MCF 10A (cell line): ENCODE data around the gene STRBP. TPM values are rescaled to one million over a fixed set of nuclear protein-coding genes. Genes with fewer than 3 reads are reported as not detected.

Experiments used
- BruUV-seq: library from RNA; stranded (reverse); fragments of 400-500 nt; replicated peaks from 2 replicates; lab custom pipeline; 2021; lab: Mats Ljungman, UMichigan
- CTCF ChIA-PET: fragments of 300-600 bp; sonication (Branson Sonifier 250); formaldehyde crosslinking; extraction: SDS; loops from one replicate; lab custom pipeline; 2021; ENCODE audit warnings: antibody characterized with exemption, inconsistent platforms; lab: Yijun Ruan, JAX
- POLR2A ChIA-PET: fragments of 300-600, 350-650 bp; sonication (Branson Sonifier 250); formaldehyde crosslinking; extraction: SDS; loops from one replicate; lab custom pipeline; 2020; ENCODE audit warnings: antibody characterized with exemption, inconsistent platforms; lab: Yijun Ruan, JAX
- DNase-seq: peaks from one replicate; pipeline ENCODE4 v3.0.0-alpha.2; 2018; ENCODE audit not compliant: unreplicated experiment
- H3K27ac Mint-ChIP-seq: one replicate; pipeline ENCODE4 v1.8.0; 2022; ENCODE audit warnings: mild to moderate bottlenecking, low read depth, mixed read lengths; ENCODE audit not compliant: unreplicated experiment
- H3K27me3 Mint-ChIP-seq: one replicate; pipeline ENCODE4 v1.8.0; 2022; ENCODE audit warnings: mixed read lengths; ENCODE audit not compliant: insufficient read depth, unreplicated experiment
- H3K36me3 Mint-ChIP-seq: one replicate; pipeline ENCODE4 v1.8.0; 2022; ENCODE audit warnings: mild to moderate bottlenecking, moderate library complexity, mixed read lengths; ENCODE audit not compliant: insufficient read depth, unreplicated experiment
- H3K4me1 Mint-ChIP-seq: one replicate; pipeline ENCODE4 v1.8.0; 2022; ENCODE audit warnings: mixed read lengths; ENCODE audit not compliant: insufficient read depth, unreplicated experiment
- H3K4me3 Mint-ChIP-seq: one replicate; pipeline ENCODE4 v1.8.0; 2022; ENCODE audit warnings: mild to moderate bottlenecking, moderate library complexity, mixed read lengths; ENCODE audit not compliant: unreplicated experiment
- H3K9me3 Mint-ChIP-seq: one replicate; pipeline ENCODE4 v1.8.0; 2022; ENCODE audit warnings: mixed read lengths; ENCODE audit not compliant: unreplicated experiment
- intact Hi-C: fragments of 100-400 bp; cut with micrococcal nuclease; formaldehyde crosslinking; loops from 2 replicates; pipeline ENCODE4 v1.14.1; 2022
- total RNA-seq: library from RNA; stranded (reverse); gene quantifications from 2 replicates; pipeline ENCODE4 v1.2.3, GENCODE V29; 2022
- TF ChIP-seq, protein P1 (sequence below): fragments of 200-600 bp; IDR thresholded peaks from one replicate; pipeline ENCODE4 v1.8.0; 2022; ENCODE audit warnings: antibody characterized with exemption, mild to moderate bottlenecking; ENCODE audit not compliant: unreplicated experiment

Gene STRBP
- total RNA-seq, 1 experiment from 2014 or later = 9.4 TPM

GRCh38 chr9:123225995-123226394 is 42.4 kb downstream of the STRBP start:
- Mint-ChIP-seq H3K4me3 (no peak overlapping the region), H3K4me1 (peaks cover 21% of the 10 kb centered on the region), H3K36me3 (no peaks in the 10 kb centered on the region), H3K27ac (no peak overlapping the region), H3K27me3 (no peaks in the 10 kb centered on the region), H3K9me3 (no peaks in the 10 kb centered on the region)
- DNase-seq = peak; percentile 19
- TF ChIP-seq, protein P1, sequence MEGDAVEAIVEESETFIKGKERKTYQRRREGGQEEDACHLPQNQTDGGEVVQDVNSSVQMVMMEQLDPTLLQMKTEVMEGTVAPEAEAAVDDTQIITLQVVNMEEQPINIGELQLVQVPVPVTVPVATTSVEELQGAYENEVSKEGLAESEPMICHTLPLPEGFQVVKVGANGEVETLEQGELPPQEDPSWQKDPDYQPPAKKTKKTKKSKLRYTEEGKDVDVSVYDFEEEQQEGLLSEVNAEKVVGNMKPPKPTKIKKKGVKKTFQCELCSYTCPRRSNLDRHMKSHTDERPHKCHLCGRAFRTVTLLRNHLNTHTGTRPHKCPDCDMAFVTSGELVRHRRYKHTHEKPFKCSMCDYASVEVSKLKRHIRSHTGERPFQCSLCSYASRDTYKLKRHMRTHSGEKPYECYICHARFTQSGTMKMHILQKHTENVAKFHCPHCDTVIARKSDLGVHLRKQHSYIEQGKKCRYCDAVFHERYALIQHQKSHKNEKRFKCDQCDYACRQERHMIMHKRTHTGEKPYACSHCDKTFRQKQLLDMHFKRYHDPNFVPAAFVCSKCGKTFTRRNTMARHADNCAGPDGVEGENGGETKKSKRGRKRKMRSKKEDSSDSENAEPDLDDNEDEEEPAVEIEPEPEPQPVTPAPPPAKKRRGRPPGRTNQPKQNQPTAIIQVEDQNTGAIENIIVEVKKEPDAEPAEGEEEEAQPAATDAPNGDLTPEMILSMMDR = no peak
- ChIA-PET POLR2A (interaction anchor here (0.6 to 1.3 kb wide), 2 partner anchors 13 to 43 kb away, joined by 3 to 5 read pairs; no protein-coding TSS in a partner anchor), CTCF (interaction anchor here (0.6 to 1.4 kb wide), 8 partner anchors 9 to 234 kb away, joined by 3 to 6 read pairs (median 3); no protein-coding TSS in a partner anchor)
- no TSS peak for BruUV-seq
- intact Hi-C loops = loop anchor here (1.0 to 2.0 kb wide), 2 partner anchors 123 to 145 kb away; no protein-coding TSS in a partner anchor

DNA sequence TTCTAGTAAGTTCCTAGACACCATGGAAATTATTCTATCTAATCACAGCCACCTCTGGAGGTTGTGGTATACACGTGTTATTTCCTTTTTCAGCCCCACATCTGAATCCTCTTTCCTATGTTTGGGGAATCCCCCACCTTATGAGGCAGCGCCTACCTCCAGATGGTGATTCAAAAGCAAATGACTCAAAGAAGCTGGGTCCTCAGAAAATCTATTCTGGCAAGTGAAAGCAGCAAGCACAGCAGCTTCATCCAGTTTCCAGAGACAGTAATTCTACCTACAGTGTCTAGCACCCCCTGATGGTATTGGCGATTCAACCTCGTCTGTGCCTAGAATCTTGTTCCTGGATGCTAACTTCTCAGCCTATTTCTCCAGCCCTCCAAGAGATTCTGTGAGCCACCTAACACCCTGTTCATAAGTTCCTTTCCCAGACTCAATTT is 43.0 kb downstream of the STRBP start:
- H3K9me3 Mint-ChIP-seq = no peaks in the 10 kb centered on the region
- no peak overlapping the region for H3K27ac Mint-ChIP-seq
- peaks cover 21% of the 10 kb centered on the region for H3K4me1 Mint-ChIP-seq
- TF ChIP-seq, protein P1 = peak; percentile 41
- no peaks in the 10 kb centered on the region for H3K36me3 Mint-ChIP-seq
- DNase-seq = peak; percentile 71
- H3K27me3 Mint-ChIP-seq = no peaks in the 10 kb centered on the region
- intact Hi-C loops = loop anchor here (1.0 to 2.0 kb wide), 2 partner anchors 123 to 144 kb away; no protein-coding TSS in a partner anchor
- no TSS peak for BruUV-seq
- CTCF ChIA-PET = interaction anchor here (0.6 to 1.4 kb wide), 11 partner anchors 10 to 349 kb away, joined by 3 to 6 read pairs (median 3); no protein-coding TSS in a partner anchor
- no peak overlapping the region for H3K4me3 Mint-ChIP-seq
- POLR2A ChIA-PET = interaction anchor here (0.6 to 1.3 kb wide), 2 partner anchors 13 to 42 kb away, joined by 3 to 5 read pairs; no protein-coding TSS in a partner anchor

DNA sequence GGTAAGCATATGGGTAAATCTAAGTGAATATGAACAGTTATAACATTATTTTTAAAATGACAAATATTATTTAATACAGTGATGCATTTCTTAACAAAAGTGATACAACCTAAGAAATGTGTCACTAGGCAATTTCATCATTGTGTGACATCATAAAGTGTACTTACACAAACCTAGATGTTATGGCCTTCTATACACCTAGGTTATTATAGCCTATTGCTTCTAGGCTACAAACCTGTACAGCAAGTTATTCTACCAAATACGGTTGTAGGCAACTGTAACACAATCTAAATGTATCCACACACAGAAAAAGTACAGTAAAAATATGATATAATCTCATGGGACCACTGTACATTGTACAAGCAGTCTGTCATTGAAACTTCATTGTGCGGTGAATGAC is 48.3 kb downstream of the STRBP start:
- intact Hi-C loops = no loop called here
- Mint-ChIP-seq H3K27ac (no peak overlapping the region), H3K4me1 (peaks cover 26% of the 10 kb centered on the region), H3K4me3 (no peak overlapping the region), H3K36me3 (no peaks in the 10 kb centered on the region), H3K9me3 (no peaks in the 10 kb centered on the region), H3K27me3 (no peaks in the 10 kb centered on the region)
- CTCF ChIA-PET = no interaction called here
- TF ChIP-seq, protein P1 = no peak
- BruUV-seq = no TSS peak
- DNase-seq = no peak
- POLR2A ChIA-PET = interaction anchor here (0.9 kb wide), 1 partner anchor 12 kb away, joined by 3 read pairs; no protein-coding TSS in a partner anchor

GRCh38 chr9:123218831-123219230 is 49.6 kb downstream of the STRBP start:
- H3K27ac Mint-ChIP-seq = no peak overlapping the region
- ChIA-PET POLR2A (interaction anchor here (0.6 to 0.9 kb wide), 2 partner anchors 9 to 16 kb away, joined by 3 to 4 read pairs; no protein-coding TSS in a partner anchor), CTCF (interaction anchor here (0.6 to 1.1 kb wide), 2 partner anchors 137 to 138 kb away, joined by 5 to 6 read pairs; no protein-coding TSS in a partner anchor)
- H3K36me3 Mint-ChIP-seq = no peaks in the 10 kb centered on the region
- peaks cover 14% of the 10 kb centered on the region for H3K4me1 Mint-ChIP-seq
- TF ChIP-seq, protein P1 = no peak
- intact Hi-C loops = no loop called here
- no peaks in the 10 kb centered on the region for H3K27me3 Mint-ChIP-seq
- no TSS peak for BruUV-seq
- no peak overlapping the region for H3K4me3 Mint-ChIP-seq
- no peaks in the 10 kb centered on the region for H3K9me3 Mint-ChIP-seq
- no peak for DNase-seq
